Muscle of leg (tissue), 11 donors: ENCODE data around the gene CD40. TPM values are rescaled to one million over a fixed set of nuclear protein-coding genes. Genes with fewer than 3 reads are reported as not detected.

Experiments
- DNase-seq: peaks from one replicate; pipeline ENCODE4 v3.0.0; 2013
- H3K27ac ChIP-seq: one replicate; pipeline ENCODE4 v1.5.1; 2013; ENCODE audit warnings: mild to moderate bottlenecking, low read length, control low read depth
- H3K27me3 ChIP-seq: one replicate; pipeline ENCODE4 v1.6.1; 2013; ENCODE audit warnings: low read length; ENCODE audit not compliant: control insufficient read depth, insufficient read depth
- H3K36me3 ChIP-seq: one replicate; pipeline ENCODE4 v1.6.1; 2013; ENCODE audit warnings: low read length; ENCODE audit not compliant: control insufficient read depth, insufficient read depth
- H3K4me1 ChIP-seq: one replicate; pipeline ENCODE4 v1.6.1; 2013; ENCODE audit warnings: low read length; ENCODE audit not compliant: control insufficient read depth, insufficient read depth
- H3K4me3 ChIP-seq: one replicate; pipeline ENCODE4 v1.5.1; 2013; ENCODE audit warnings: low read length, control low read depth
- H3K9me3 ChIP-seq: replicated peaks from 2 replicates; pipeline ENCODE4 v1.6.1; 2013; ENCODE audit warnings: low read depth, low read length; ENCODE audit not compliant: control insufficient read depth
- WGBS: methylation state at CpG from one replicate; pipeline ENCODE4 v1.1.5; 2013; ENCODE audit warnings: missing lambda C conversion rate; ENCODE audit not compliant: insufficient coverage; 5-methylcytosine and 5-hydroxymethylcytosine counted together
- polyA plus RNA-seq, 8 donors: library from polyadenylated mRNA; unstranded; fragments of 120-200 nt; gene quantifications; one replicate each; pipeline versions ENCODE4 v1.2.1 to v1.2.3, GENCODE V29; 2013; ENCODE audit warnings: inconsistent platforms in 1 of 8, low replicate concordance in 1 of 8; ENCODE audit not compliant: insufficient read length in 8 of 8, insufficient read depth in 1 of 8
- total RNA-seq: library from RNA; stranded (reverse); fragments of 120-200 nt; gene quantifications from one replicate; pipeline ENCODE4 v1.2.4, GENCODE V29; 2013

The CD40 gene
- total and polyA plus RNA-seq, 9 donors = 5.2 to 7.5 (median 6.0) TPM

- 67% methylated on average over 2 of the region's 4 CpGs for WGBS
- Histone ChIP-seq H3K9me3 (no peaks in the 10 kb centered on the region), H3K36me3 (no peaks in the 10 kb centered on the region), H3K4me3 (no peak overlapping the region), H3K27ac (no peak overlapping the region), H3K4me1 (peaks cover 11% of the 10 kb centered on the region), H3K27me3 (peaks cover 29% of the 10 kb centered on the region)
- no peak for DNase-seq
Observed at GRCh38 chr20:46130534-46130933, 12.4 kb downstream of the CD40 start.

- no peaks in the 10 kb centered on the region for H3K36me3 ChIP-seq
- no peak overlapping the region for H3K27ac ChIP-seq
- DNase-seq = peak; percentile 16
- 59% methylated on average over 2 of the region's 6 CpGs for WGBS
- no peak overlapping the region for H3K4me3 ChIP-seq
- peaks cover 32% of the 10 kb centered on the region for H3K27me3 ChIP-seq
- H3K4me1 ChIP-seq = peaks cover 11% of the 10 kb centered on the region
- no peaks in the 10 kb centered on the region for H3K9me3 ChIP-seq
Observed at GRCh38 chr20:46131396-46131795, 13.3 kb downstream of the CD40 start.

GRCh38 chr20:46132705-46133120 is 14.6 kb downstream of the CD40 start:
- H3K9me3 ChIP-seq = no peaks in the 10 kb centered on the region
- WGBS = 16% methylated on average over 16 of the region's 17 CpGs
- no peaks in the 10 kb centered on the region for H3K36me3 ChIP-seq
- H3K4me1 ChIP-seq = peaks cover 11% of the 10 kb centered on the region
- H3K27ac ChIP-seq = no peak overlapping the region
- H3K27me3 ChIP-seq = peaks cover 38% of the 10 kb centered on the region
- H3K4me3 ChIP-seq = no peak overlapping the region
- DNase-seq = peak; percentile 73

- peaks cover 15% of the 10 kb centered on the region for H3K4me1 ChIP-seq
- no peaks in the 10 kb centered on the region for H3K9me3 ChIP-seq
- no peak overlapping the region for H3K27ac ChIP-seq
- H3K4me3 ChIP-seq = no peak overlapping the region
- WGBS = 57% methylated on average over 3 of the region's 11 CpGs
- H3K27me3 ChIP-seq = peaks cover 34% of the 10 kb centered on the region
- no peak for DNase-seq
- no peaks in the 10 kb centered on the region for H3K36me3 ChIP-seq
Observed at GRCh38 chr20:46133886-46134654, 16.0 kb downstream of the CD40 start.

- no peak for DNase-seq
- no peak overlapping the region for H3K4me3 ChIP-seq
- no peak overlapping the region for H3K27ac ChIP-seq
- peaks cover 32% of the 10 kb centered on the region for H3K27me3 ChIP-seq
- whole genome bisulfite sequencing = 60% methylated on average over 6 of the region's 7 CpGs
- no peaks in the 10 kb centered on the region for H3K9me3 ChIP-seq
- no peaks in the 10 kb centered on the region for H3K36me3 ChIP-seq
- peaks cover 21% of the 10 kb centered on the region for H3K4me1 ChIP-seq
Observed at GRCh38 chr20:46134716-46135115, 16.6 kb downstream of the CD40 start.

GRCh38 chr20:46135856-46136633 is 17.9 kb downstream of the CD40 start:
- H3K4me1 ChIP-seq = peaks cover 22% of the 10 kb centered on the region
- H3K36me3 ChIP-seq = no peaks in the 10 kb centered on the region
- H3K27ac ChIP-seq = no peak overlapping the region
- DNase-seq = no peak
- no peak overlapping the region for H3K4me3 ChIP-seq
- peaks cover 32% of the 10 kb centered on the region for H3K27me3 ChIP-seq
- no peaks in the 10 kb centered on the region for H3K9me3 ChIP-seq
- 23% methylated on average over 7 of the region's 12 CpGs for whole genome bisulfite sequencing

GRCh38 chr20:46137816-46138215 is 19.7 kb downstream of the CD40 start:
- DNase-seq = no peak
- Histone ChIP-seq H3K27me3 (peaks cover 35% of the 10 kb centered on the region), H3K4me1 (peaks cover 22% of the 10 kb centered on the region), H3K9me3 (no peaks in the 10 kb centered on the region), H3K36me3 (no peaks in the 10 kb centered on the region), H3K27ac (no peak overlapping the region), H3K4me3 (no peak overlapping the region)
- no CpG with 5 or more reads among the region's 5 CpGs for WGBS

- peaks cover 33% of the 10 kb centered on the region for H3K27me3 ChIP-seq
- no peak overlapping the region for H3K27ac ChIP-seq
- H3K9me3 ChIP-seq = no peaks in the 10 kb centered on the region
- no peak for DNase-seq
- H3K4me1 ChIP-seq = peaks cover 22% of the 10 kb centered on the region
- H3K36me3 ChIP-seq = no peaks in the 10 kb centered on the region
- no peak overlapping the region for H3K4me3 ChIP-seq
- 25% methylated on average over 7 of the region's 8 CpGs for WGBS
Observed at GRCh38 chr20:46139266-46139889, 21.3 kb downstream of the CD40 start.

- H3K27ac ChIP-seq = no peak overlapping the region
- WGBS = 38% methylated on average over 5 of the region's 5 CpGs
- peaks cover 36% of the 10 kb centered on the region for H3K27me3 ChIP-seq
- H3K4me3 ChIP-seq = no peak overlapping the region
- peaks cover 22% of the 10 kb centered on the region for H3K4me1 ChIP-seq
- DNase-seq = peak; percentile 55
- no peaks in the 10 kb centered on the region for H3K36me3 ChIP-seq
- no peaks in the 10 kb centered on the region for H3K9me3 ChIP-seq
Observed at GRCh38 chr20:46139908-46140482, 21.9 kb downstream of the CD40 start.

- 50% methylated on average over 1 of the region's 5 CpGs for WGBS
Observed at GRCh38 chr20:46142124-46142523, 24.0 kb downstream of the CD40 start.

More at GRCh38 chr20:46142124-46142523, 24.0 kb downstream of the CD40 start:
- Histone ChIP-seq H3K4me3 (no peak overlapping the region), H3K4me1 (peaks cover 22% of the 10 kb centered on the region), H3K27me3 (peaks cover 33% of the 10 kb centered on the region), H3K36me3 (no peaks in the 10 kb centered on the region), H3K9me3 (no peaks in the 10 kb centered on the region), H3K27ac (no peak overlapping the region)
- DNase-seq = no peak
